HFFc6 (cell line): ENCODE results near the gene UBR4. TPM values are rescaled to one million over a fixed set of nuclear protein-coding genes. Genes with fewer than 3 reads are reported as not detected.

Source experiments
- DNase-seq: peaks from one replicate; pipeline ENCODE4 v3.0.0-alpha.2; 2018
- H3K27ac Mint-ChIP-seq: 2 replicates; pipeline ENCODE4 v1.8.0; 2020; ENCODE audit warnings: mild to moderate bottlenecking, mixed read lengths
- H3K27me3 Mint-ChIP-seq: 2 replicates; pipeline ENCODE4 v1.8.0; 2021; ENCODE audit warnings: mild to moderate bottlenecking, moderate library complexity, mixed read lengths; ENCODE audit not compliant: insufficient read depth
- H3K36me3 Mint-ChIP-seq: 2 replicates; pipeline ENCODE4 v1.8.0; 2021; ENCODE audit warnings: low read depth, mixed read lengths
- H3K4me1 Mint-ChIP-seq: 2 replicates; pipeline ENCODE4 v1.8.0; 2020; ENCODE audit warnings: low read depth, mixed read lengths
- H3K4me3 Mint-ChIP-seq: 2 replicates; pipeline ENCODE4 v1.8.0; 2020; ENCODE audit warnings: mild to moderate bottlenecking, moderate library complexity, mixed read lengths
- H3K9me3 Mint-ChIP-seq: 2 replicates; pipeline ENCODE4 v1.8.0; 2020; ENCODE audit warnings: mild to moderate bottlenecking, mixed read lengths
- total RNA-seq, 6 experiments: library from RNA; stranded (reverse); fragmentation: NEBNext Ultra II Directional; extraction: Animal tissue kit (Norgen Biotek cat#: 25700); gene quantifications; 2 replicates in 1 of 6; 3 replicates in 5 of 6; pipeline ENCODE4 v1.2.3, GENCODE V29; 2021
- TF ChIP-seq, protein P1 (sequence below): fragments of 200-600 bp; sonication (generic); IDR thresholded peaks from 2 replicates; pipeline ENCODE4 v1.5.0; 2021; ENCODE audit warnings: antibody characterized with exemption, mild to moderate bottlenecking

Gene UBR4
- total RNA-seq, 6 experiments from 2014 or later, result 74.2 to 116 (median 88.6) TPM

DNA sequence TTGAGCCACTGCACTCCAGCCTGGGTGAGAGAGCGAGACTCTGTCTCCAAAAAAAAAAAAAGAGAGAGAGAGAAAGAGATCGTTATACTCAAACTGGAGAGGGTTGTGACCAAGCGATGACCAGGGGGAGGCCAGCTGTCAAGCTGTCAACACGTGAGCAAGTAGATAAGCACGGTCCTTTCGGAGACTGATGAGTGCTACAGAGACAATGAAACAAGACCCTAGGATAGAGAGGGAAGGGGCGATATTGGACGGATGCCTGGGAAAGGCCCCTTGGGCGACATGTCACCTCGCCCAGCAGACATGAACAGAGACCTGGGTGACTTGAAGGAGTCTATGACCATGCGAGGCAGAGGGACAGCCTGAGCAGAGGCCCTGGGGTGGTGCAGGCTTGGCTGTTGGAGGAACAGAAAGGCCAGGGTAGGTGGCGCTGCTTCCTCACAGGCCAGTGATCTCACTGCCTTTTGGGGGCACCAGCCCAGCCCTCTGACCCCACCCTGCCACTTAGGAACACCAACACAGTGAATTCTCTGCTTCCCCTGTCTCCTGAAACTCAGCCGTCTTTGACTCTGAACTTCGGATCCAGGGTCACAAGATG lies 152.8 kb downstream of the UBR4 start:
- Mint-ChIP-seq H3K27me3 (peaks cover 38% of the 10 kb centered on the region), H3K27ac (no peak overlapping the region), H3K4me3 (no peak overlapping the region)

DNA sequence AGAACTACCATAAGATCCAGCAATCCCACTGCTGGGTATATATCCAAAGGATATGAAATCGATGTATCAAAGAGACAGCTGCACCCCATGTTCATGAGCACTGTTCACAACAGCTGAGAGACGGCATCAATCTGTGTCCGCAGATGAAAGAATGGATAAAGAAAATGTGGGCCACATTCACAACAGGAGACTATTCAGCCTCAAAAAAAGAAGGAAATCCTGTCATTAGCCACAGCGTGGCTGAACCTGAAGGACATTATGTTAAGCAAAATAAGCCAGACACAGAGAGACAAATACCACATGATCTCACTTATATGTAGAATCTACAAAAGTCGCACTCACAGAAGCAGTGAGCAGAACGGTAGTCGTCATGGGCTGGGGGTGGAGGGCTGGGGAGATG lies 154.4 kb downstream of the UBR4 start:
- DNase-seq, result no peak
- Mint-ChIP-seq H3K36me3 (no peaks in the 10 kb centered on the region), H3K27ac (no peak overlapping the region), H3K4me1 (peaks cover 7% of the 10 kb centered on the region), H3K4me3 (no peak overlapping the region), H3K9me3 (no peaks in the 10 kb centered on the region), H3K27me3 (peaks cover 39% of the 10 kb centered on the region)
- TF ChIP-seq, protein P1, sequence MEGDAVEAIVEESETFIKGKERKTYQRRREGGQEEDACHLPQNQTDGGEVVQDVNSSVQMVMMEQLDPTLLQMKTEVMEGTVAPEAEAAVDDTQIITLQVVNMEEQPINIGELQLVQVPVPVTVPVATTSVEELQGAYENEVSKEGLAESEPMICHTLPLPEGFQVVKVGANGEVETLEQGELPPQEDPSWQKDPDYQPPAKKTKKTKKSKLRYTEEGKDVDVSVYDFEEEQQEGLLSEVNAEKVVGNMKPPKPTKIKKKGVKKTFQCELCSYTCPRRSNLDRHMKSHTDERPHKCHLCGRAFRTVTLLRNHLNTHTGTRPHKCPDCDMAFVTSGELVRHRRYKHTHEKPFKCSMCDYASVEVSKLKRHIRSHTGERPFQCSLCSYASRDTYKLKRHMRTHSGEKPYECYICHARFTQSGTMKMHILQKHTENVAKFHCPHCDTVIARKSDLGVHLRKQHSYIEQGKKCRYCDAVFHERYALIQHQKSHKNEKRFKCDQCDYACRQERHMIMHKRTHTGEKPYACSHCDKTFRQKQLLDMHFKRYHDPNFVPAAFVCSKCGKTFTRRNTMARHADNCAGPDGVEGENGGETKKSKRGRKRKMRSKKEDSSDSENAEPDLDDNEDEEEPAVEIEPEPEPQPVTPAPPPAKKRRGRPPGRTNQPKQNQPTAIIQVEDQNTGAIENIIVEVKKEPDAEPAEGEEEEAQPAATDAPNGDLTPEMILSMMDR, result no peak

More for the DNA sequence above, 152.8 kb downstream of the UBR4 start:
- peaks cover 6% of the 10 kb centered on the region for H3K4me1 Mint-ChIP-seq
- peaks cover 7% of the 10 kb centered on the region for H3K36me3 Mint-ChIP-seq
- no peak for DNase-seq
- TF ChIP-seq, protein P1, result peak; percentile 15; the same call in 1 of the 2 replicates
- H3K9me3 Mint-ChIP-seq, result peaks cover 8% of the 10 kb centered on the region

DNA sequence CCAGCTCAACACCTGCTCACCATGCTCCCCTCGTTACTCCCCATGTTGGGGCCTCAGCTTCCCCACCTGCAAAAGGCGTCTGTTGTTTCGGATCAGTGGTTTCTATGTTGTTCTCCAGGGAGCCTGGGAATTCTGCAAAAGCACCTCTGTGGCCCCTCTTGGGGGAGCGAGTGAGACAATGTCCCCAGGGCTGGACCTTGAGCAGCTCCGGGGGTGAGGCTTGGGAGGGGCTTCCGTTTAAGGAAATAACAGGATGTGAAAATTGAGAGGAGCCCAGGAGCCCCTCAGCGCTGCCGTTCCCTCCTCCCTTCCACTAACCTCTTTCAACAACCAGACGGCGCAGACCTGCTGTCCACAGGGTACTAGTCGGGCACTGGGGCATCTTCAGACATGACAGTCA lies 155.1 kb downstream of the UBR4 start:
- Mint-ChIP-seq H3K27me3 (peaks cover 39% of the 10 kb centered on the region), H3K27ac (no peak overlapping the region), H3K9me3 (no peaks in the 10 kb centered on the region), H3K4me3 (no peak overlapping the region), H3K4me1 (peaks cover 7% of the 10 kb centered on the region), H3K36me3 (no peaks in the 10 kb centered on the region)
- no peak for DNase-seq
- TF ChIP-seq, protein P1, result no peak

DNA sequence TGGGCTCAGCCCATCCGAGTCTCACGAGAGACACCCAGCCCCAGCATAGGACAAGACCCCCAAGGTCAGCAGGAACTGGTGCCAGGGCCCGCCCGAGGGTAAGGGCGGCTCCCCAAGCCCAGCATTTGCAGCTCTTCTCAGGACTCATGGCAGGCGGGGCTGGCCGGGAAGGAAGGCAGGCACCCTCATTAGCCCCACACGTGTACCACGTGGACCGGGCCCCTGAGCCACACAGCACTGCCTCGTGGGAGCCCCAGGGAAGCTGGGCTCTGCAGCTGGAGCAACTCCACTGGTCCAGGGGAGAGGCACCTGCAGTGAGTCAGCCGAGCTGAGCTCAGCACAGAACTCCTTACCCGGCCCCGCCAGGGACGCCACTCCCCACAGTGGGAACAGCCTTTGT lies 155.8 kb downstream of the UBR4 start:
- peaks cover 7% of the 10 kb centered on the region for H3K4me1 Mint-ChIP-seq
- peaks cover 39% of the 10 kb centered on the region for H3K27me3 Mint-ChIP-seq
- H3K27ac Mint-ChIP-seq, result no peak overlapping the region
- no peak for DNase-seq
- no peak overlapping the region for H3K4me3 Mint-ChIP-seq
- H3K36me3 Mint-ChIP-seq, result no peaks in the 10 kb centered on the region
- TF ChIP-seq, protein P1, result no peak
- no peaks in the 10 kb centered on the region for H3K9me3 Mint-ChIP-seq

DNA sequence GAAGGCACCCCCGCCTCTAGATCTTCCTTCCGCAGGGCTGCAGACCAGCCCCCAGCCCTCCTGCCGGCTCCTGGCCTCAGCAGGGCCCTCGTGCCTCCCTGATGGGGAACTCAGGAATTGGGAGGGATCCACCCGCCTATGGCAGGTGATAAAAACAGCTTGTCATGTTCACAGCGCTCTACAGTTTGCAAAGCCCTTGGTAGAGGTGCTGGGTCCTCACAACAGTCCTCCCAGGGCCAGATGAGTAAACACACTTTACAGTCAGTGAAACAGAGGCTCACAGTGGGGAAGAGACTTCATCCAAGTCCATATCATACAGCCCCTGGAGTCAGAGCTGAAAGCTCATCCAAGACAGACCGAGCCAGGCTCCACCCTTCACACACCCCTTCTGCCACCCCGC lies 156.6 kb downstream of the UBR4 start:
- no peaks in the 10 kb centered on the region for H3K36me3 Mint-ChIP-seq
- TF ChIP-seq, protein P1, result no peak
- peaks cover 7% of the 10 kb centered on the region for H3K4me1 Mint-ChIP-seq
- H3K27me3 Mint-ChIP-seq, result peaks cover 39% of the 10 kb centered on the region
- H3K9me3 Mint-ChIP-seq, result no peaks in the 10 kb centered on the region
- no peak overlapping the region for H3K27ac Mint-ChIP-seq
- no peak overlapping the region for H3K4me3 Mint-ChIP-seq
- no peak for DNase-seq
